ENCODE data around the gene SYNM. TPM values are rescaled to one million over a fixed set of nuclear protein-coding genes. Genes with fewer than 3 reads are reported as not detected.
"Not testable (repeated sequence)": the region's sequence is repeated elsewhere in the genome, so short reads cannot be mapped to it uniquely, and the experiment has no call there.

Gene SYNM
- total RNA-seq, 1 donor from 2014 or later, result 0.02 TPM

DNA sequence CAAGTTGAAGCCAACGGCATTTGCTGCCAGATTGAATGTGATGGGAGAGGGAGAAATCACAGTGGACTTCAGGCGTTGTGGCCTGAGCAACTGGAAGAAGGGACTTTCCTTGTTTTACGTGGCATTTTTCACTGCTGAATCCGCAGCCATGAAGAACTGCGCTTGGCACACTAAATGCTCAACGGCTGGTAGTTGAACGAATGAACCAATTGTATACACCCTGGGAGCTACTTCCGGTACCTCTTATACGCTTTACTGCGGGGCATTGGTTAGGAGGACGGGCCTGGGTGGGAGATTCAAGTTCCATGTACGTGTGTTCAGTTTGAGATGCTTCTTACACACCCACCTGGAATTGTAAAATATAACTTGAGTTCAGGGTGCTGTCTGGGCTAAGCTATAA is 5.2 kb downstream of the SYNM start:
- ChIA-PET POLR2A (no interaction called here), CTCF (no interaction called here)
- Mint-ChIP-seq H3K27ac (no peak overlapping the region), H3K36me3 (ENCODE audit: low read depth) (no peaks in the 10 kb centered on the region), H3K27me3 (peaks cover 21% of the 10 kb centered on the region), H3K4me1 (peaks cover 4% of the 10 kb centered on the region), H3K9me3 (no peaks in the 10 kb centered on the region), H3K4me3 (no peak overlapping the region)
- no peak for ATAC-seq (ENCODE audit: low read depth)
- intact Hi-C loops (cut with micrococcal nuclease), result no loop called here
- TF ChIP-seq, protein P1, sequence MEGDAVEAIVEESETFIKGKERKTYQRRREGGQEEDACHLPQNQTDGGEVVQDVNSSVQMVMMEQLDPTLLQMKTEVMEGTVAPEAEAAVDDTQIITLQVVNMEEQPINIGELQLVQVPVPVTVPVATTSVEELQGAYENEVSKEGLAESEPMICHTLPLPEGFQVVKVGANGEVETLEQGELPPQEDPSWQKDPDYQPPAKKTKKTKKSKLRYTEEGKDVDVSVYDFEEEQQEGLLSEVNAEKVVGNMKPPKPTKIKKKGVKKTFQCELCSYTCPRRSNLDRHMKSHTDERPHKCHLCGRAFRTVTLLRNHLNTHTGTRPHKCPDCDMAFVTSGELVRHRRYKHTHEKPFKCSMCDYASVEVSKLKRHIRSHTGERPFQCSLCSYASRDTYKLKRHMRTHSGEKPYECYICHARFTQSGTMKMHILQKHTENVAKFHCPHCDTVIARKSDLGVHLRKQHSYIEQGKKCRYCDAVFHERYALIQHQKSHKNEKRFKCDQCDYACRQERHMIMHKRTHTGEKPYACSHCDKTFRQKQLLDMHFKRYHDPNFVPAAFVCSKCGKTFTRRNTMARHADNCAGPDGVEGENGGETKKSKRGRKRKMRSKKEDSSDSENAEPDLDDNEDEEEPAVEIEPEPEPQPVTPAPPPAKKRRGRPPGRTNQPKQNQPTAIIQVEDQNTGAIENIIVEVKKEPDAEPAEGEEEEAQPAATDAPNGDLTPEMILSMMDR (IDR thresholded peaks at IDR 0.05), result no peak
- no peak for DNase-seq

DNA sequence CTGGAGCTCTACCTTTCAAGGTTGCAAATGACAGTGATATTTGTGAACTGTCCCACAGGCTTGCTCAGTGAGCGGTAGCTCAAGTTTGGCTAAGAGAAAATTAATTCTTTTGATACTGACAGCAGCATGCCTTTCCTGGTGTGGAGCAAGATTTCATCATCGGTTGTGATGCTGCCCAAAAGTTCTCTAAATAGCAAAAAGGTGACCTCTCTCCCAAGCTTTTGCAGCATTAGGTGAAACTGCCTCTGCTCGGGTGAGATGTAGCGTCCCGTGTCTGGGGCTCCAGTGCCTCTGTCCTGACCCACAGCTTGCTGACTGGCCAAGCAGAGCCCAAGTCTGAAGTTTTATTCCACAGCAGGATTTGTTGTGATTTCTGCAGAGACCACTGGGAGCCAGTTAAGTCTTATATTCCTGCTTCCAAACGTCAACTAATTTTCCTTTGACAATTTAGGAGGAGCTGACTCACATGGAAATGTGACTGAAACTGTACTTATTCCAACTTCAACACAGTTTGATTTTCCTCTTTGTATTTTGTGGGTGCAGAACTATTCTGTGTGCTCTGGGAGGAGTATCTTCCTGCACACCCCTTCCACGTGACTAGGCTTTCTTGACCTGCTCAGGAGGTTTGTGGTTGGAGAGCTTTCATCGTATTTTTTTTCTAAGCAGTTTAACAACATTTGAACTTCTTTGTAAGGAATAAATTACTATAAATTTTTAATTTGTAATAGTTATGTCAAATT is 5.9 kb downstream of the SYNM start:
- ATAC-seq (ENCODE audit: low read depth), result no peak
- H3K4me1 Mint-ChIP-seq, result peaks cover 4% of the 10 kb centered on the region
- no peaks in the 10 kb centered on the region for H3K36me3 Mint-ChIP-seq (ENCODE audit: low read depth)
- ChIA-PET POLR2A (no interaction called here), CTCF (no interaction called here)
- no peak overlapping the region for H3K27ac Mint-ChIP-seq
- no peak for DNase-seq
- H3K4me3 Mint-ChIP-seq, result no peak overlapping the region
- intact Hi-C loops (cut with micrococcal nuclease), result no loop called here
- peaks cover 21% of the 10 kb centered on the region for H3K27me3 Mint-ChIP-seq
- TF ChIP-seq, protein P1 (IDR thresholded peaks at IDR 0.05), result no peak
- no peaks in the 10 kb centered on the region for H3K9me3 Mint-ChIP-seq

DNA sequence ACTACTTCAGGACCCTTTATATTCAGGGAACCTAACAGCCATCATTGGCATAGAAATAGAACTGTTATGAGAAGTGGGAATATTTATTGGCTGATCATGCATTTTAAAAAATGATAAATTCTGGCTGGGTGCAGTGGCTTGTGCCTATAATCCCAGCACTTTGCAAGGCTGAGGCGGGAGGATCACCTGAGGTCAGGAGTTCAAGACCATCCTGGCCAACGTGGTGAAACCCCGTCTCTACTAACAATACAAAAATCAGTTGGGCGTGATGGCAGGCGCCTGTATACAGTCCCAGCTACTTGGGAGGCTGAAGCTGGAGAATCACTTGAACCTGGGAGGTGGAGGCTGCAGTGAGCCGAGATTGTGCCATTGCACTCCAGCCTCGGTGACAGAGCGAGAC is 6.8 kb downstream of the SYNM start:
- peaks cover 15% of the 10 kb centered on the region for H3K27me3 Mint-ChIP-seq
- H3K4me1 Mint-ChIP-seq; CTCF ChIA-PET; H3K9me3 Mint-ChIP-seq; H3K27ac Mint-ChIP-seq; H3K36me3 Mint-ChIP-seq (ENCODE audit: low read depth); ATAC-seq (ENCODE audit: low read depth); POLR2A ChIA-PET; DNase-seq; H3K4me3 Mint-ChIP-seq; intact Hi-C loops (cut with micrococcal nuclease): not testable (repeated sequence)

DNA sequence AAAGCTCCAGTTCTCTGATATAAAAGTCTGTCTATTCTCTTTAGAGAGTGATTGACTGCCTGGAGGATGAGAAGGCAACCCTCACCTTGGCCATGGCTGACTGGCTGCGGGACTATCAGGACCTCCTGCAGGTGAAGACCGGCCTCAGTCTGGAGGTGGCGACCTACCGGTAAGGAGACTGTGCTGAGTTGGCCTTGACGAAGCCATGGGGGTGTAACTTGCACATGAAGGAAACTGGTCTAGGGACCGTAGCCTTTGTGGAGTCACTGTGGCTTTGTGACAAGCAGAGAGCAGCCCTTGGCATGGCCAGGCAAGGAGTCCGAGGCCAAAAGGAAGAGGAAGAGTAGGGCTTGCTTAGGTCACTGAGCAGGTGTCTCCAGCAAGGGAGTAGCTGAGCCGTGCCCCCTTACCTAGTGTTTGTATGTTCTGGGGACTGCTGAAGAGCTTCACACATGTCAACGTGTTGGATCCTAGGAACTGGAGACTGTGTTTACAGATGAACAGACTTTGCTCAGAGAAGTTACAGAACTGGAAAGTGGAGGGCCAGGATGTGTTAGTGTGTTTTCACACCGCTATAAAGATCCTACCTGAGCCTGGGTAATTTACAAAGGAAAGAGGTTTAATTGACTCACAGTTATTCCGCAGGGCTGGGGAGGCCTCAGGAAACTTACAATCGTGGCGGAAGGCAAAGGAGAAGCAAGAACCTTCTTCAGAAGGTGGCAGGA is 8.8 kb downstream of the SYNM start:
- no peaks in the 10 kb centered on the region for H3K36me3 Mint-ChIP-seq (ENCODE audit: low read depth)
- CTCF ChIA-PET, result interaction anchor here (0.7 kb wide), 1 partner anchor 27 kb away, joined by 3 read pairs; no protein-coding TSS in a partner anchor

GRCh38 chr15:99114511-99115299 is 9.8 kb downstream of the SYNM start:
- Mint-ChIP-seq H3K27ac (no peak overlapping the region), H3K27me3 (peaks cover 3% of the 10 kb centered on the region), H3K4me3 (no peak overlapping the region), H3K36me3 (ENCODE audit: low read depth) (no peaks in the 10 kb centered on the region), H3K4me1 (no peaks in the 10 kb centered on the region), H3K9me3 (no peaks in the 10 kb centered on the region)
- intact Hi-C loops (cut with micrococcal nuclease), result no loop called here
- ChIA-PET CTCF (interaction anchor here (0.7 kb wide), 1 partner anchor 28 kb away, joined by 3 read pairs; no protein-coding TSS in a partner anchor), POLR2A (no interaction called here)
- ATAC-seq (ENCODE audit: low read depth) (no peak), DNase-seq (no peak)
- TF ChIP-seq, protein P1 (IDR thresholded peaks at IDR 0.05), result no peak

More for the DNA sequence above, 8.8 kb downstream of the SYNM start:
- no peak overlapping the region for H3K27ac Mint-ChIP-seq
- no peak overlapping the region for H3K4me3 Mint-ChIP-seq
- H3K4me1 Mint-ChIP-seq, result no peaks in the 10 kb centered on the region
- TF ChIP-seq, protein P1 (IDR thresholded peaks at IDR 0.05), result no peak
- no peaks in the 10 kb centered on the region for H3K9me3 Mint-ChIP-seq
- intact Hi-C loops (cut with micrococcal nuclease), result no loop called here
- ATAC-seq (ENCODE audit: low read depth) (no peak), DNase-seq (no peak)
- H3K27me3 Mint-ChIP-seq, result peaks cover 10% of the 10 kb centered on the region
- POLR2A ChIA-PET, result no interaction called here
